ENCODE measurements around the gene KIF22. TPM values are rescaled to one million over a fixed set of nuclear protein-coding genes. Genes with fewer than 3 reads are reported as not detected.
"Not testable (repeated sequence)": the region's sequence is repeated elsewhere in the genome, so short reads cannot be mapped to it uniquely, and the experiment has no call there.

KIF22 gene
- total RNA-seq, 1 donor from 2014 or later = 40.7 TPM

DNA sequence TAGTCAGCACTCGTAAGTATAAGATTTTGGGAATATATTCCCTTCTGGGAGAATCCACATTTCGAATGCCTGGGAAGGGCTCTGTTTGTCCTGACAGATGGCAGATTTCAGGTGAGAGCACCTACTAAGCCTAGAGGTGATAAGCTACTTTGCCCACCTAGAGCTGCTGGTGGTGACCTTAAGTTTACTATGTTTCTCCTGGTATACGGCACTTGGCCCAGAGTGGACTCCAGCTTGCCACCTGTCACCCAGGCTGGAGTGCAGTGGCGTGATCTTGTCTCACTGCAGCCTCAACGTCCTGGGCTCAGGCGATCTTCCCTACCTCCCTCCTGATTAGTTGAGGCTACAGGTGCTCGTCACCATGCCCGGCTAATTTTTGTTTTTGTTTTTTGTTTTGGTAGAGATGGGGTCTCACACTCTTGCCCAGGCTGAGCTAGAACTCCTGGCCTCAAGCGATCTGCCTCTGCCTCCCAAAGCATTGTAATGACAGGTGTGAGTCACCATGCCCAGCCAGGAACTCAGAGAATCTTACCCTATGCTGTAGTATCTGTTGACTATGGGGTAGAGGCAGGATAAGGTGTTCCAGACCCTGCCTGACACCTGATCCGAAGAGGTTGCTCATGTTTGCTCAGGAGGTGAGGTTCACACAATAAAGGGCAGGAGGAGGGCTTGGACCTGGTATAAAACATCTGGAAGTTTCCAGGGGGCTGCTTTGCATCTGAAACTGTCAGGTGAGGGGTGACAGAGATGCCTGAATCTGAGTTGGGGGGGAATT lies 12.8 kb upstream of the KIF22 start, which contains the start of gene ZG16:
ZG16 (plus strand) TSS at position 681 of the 775 bp plus-strand sequence. CDS start 1,011 bp downstream, outside the sequence.
- H3K27ac Mint-ChIP-seq (ENCODE audit: unreplicated experiment) = no peak within 1 kb of the TSS
- no peaks in the 10 kb centered on the region for H3K9me3 Mint-ChIP-seq (ENCODE audit: unreplicated experiment)
- TF ChIP-seq, protein P1, sequence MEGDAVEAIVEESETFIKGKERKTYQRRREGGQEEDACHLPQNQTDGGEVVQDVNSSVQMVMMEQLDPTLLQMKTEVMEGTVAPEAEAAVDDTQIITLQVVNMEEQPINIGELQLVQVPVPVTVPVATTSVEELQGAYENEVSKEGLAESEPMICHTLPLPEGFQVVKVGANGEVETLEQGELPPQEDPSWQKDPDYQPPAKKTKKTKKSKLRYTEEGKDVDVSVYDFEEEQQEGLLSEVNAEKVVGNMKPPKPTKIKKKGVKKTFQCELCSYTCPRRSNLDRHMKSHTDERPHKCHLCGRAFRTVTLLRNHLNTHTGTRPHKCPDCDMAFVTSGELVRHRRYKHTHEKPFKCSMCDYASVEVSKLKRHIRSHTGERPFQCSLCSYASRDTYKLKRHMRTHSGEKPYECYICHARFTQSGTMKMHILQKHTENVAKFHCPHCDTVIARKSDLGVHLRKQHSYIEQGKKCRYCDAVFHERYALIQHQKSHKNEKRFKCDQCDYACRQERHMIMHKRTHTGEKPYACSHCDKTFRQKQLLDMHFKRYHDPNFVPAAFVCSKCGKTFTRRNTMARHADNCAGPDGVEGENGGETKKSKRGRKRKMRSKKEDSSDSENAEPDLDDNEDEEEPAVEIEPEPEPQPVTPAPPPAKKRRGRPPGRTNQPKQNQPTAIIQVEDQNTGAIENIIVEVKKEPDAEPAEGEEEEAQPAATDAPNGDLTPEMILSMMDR (IDR thresholded peaks at IDR 0.05; ENCODE audit: unreplicated experiment) = no peak
- no peak for DNase-seq (ENCODE audit: low spot score)
- no peaks in the 10 kb centered on the region for H3K36me3 Mint-ChIP-seq (ENCODE audit: low read depth, unreplicated experiment)
- no peaks in the 10 kb centered on the region for H3K27me3 Mint-ChIP-seq (ENCODE audit: unreplicated experiment)
- H3K4me1 Mint-ChIP-seq (ENCODE audit: unreplicated experiment) = no peaks in the 10 kb centered on the region
- no peak within 1 kb of the TSS for H3K4me3 Mint-ChIP-seq (ENCODE audit: unreplicated experiment)

DNA sequence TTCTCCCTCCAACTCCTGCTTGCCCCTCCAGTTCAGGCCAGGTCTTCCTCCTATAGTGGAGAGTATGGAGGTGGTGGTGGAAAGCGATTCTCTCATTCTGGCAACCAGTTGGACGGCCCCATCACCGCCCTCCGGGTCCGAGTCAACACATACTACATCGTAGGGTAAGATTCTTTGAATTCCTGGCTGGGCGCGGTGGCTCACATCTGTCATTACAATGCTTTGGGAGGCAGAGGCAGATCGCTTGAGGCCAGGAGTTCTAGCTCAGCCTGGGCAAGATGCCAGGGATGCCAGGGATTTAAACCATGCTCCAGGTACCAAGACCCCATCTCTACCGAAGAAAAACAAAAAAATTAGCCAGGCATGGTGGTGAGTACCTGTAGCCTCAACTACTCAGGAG lies 11.1 kb upstream of the KIF22 start:
- H3K27me3 Mint-ChIP-seq (ENCODE audit: unreplicated experiment) = peaks cover 3% of the 10 kb centered on the region
- no peak overlapping the region for H3K27ac Mint-ChIP-seq (ENCODE audit: unreplicated experiment)
- no peaks in the 10 kb centered on the region for H3K4me1 Mint-ChIP-seq (ENCODE audit: unreplicated experiment)
- no peak overlapping the region for H3K4me3 Mint-ChIP-seq (ENCODE audit: unreplicated experiment)
- no peaks in the 10 kb centered on the region for H3K36me3 Mint-ChIP-seq (ENCODE audit: low read depth, unreplicated experiment)
- DNase-seq (ENCODE audit: low spot score) = no peak
- TF ChIP-seq, protein P1 (IDR thresholded peaks at IDR 0.05; ENCODE audit: unreplicated experiment) = no peak
- H3K9me3 Mint-ChIP-seq (ENCODE audit: unreplicated experiment) = no peaks in the 10 kb centered on the region

DNA sequence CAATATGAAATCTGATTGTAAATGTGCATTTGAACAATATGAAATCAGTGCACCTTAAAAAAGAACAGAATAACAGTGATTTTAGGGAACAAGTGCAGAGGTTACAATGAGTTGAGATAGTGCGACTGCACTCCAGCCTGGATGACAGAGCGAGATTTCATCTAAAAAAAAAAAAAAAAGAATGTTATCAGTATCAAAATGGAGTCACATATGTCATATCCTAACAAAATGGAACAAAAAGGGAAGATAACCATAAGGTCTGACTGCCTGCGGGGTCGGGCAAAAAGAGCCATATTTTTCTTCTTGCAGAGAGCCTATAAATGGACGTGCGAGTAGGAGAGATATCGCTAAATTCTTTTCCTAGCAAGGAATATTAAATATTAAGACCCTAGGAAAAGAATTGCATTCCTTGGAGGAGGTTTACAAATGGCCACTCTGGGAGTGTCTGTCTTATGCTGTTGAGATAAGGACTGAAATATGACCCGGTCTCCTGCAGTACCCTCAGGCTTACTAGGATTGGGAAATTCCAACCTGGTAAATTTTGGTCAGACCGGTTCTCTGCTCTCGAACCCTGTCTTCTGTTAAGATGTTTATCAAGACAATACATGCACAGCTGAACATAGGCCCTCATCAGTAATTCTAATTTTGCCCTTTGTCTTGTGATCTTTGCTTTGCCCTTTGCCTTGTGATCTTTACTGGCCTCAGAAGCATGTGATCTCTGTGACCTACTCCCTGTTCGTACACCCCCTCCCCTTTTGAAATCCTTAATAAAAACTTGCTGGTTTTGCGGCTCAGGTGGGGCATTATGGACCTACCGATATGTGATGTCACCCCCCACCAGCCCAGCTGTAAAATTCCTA lies 7.2 kb upstream of the KIF22 start:
- not testable (repeated sequence) for H3K9me3 Mint-ChIP-seq (ENCODE audit: unreplicated experiment); H3K27ac Mint-ChIP-seq (ENCODE audit: unreplicated experiment); H3K36me3 Mint-ChIP-seq (ENCODE audit: low read depth, unreplicated experiment); H3K4me1 Mint-ChIP-seq (ENCODE audit: unreplicated experiment); H3K4me3 Mint-ChIP-seq (ENCODE audit: unreplicated experiment); H3K27me3 Mint-ChIP-seq (ENCODE audit: unreplicated experiment); DNase-seq (ENCODE audit: low spot score)

DNA sequence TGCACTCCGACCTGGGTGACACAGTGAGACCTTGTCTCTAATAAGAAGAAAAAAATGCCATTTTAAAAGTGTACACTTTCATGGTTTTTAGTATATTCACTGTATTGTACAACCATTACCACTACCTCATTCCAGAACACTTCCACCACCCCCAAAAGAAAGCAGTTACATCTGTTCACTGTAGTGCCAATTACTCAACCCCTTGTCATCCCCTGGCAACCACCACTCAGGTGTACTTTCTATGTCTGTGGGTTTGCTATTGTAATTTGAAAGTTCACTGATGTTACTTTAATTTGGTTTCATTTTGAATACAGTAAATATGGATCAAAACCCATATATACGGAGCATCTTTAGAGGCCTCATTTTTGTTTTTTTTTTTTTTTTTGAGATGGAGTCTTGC lies 6.4 kb upstream of the KIF22 start:
- H3K4me1 Mint-ChIP-seq (ENCODE audit: unreplicated experiment) = no peaks in the 10 kb centered on the region
- no peak overlapping the region for H3K4me3 Mint-ChIP-seq (ENCODE audit: unreplicated experiment)
- no peak overlapping the region for H3K27ac Mint-ChIP-seq (ENCODE audit: unreplicated experiment)
- peaks cover 3% of the 10 kb centered on the region for H3K27me3 Mint-ChIP-seq (ENCODE audit: unreplicated experiment)
- no peak for DNase-seq (ENCODE audit: low spot score)
- no peaks in the 10 kb centered on the region for H3K9me3 Mint-ChIP-seq (ENCODE audit: unreplicated experiment)
- no peaks in the 10 kb centered on the region for H3K36me3 Mint-ChIP-seq (ENCODE audit: low read depth, unreplicated experiment)
- TF ChIP-seq, protein P1 (IDR thresholded peaks at IDR 0.05; ENCODE audit: unreplicated experiment) = no peak

DNA sequence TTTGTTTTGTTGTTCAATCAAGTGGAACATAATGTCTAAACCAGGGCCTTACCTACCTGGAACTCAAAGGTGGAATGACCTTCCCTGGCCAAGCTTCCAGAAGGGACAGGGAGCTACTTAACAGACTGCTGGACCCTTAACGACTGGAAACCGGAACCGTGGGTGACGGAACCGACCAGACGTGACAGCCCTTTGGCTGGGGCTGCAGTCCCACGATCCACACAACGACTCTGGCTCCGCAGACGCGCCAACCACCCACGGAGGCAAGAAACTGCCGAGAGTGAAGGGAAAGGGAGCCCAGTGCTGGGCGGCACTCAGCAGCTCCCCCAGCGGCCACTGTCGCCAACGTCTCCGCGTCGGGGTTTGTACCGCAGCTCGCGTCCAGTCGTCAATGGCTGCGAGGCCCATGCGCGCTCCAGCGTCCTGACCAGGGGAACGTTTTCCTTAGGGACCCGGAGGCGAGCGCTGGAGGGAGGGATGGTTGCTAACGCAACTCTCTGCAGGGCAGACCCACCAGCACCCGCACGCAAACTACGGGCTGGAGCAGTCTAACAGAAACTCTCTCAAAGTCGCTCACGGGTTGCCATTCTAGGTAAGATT lies 5.5 kb upstream of the KIF22 start:
- H3K36me3 Mint-ChIP-seq (ENCODE audit: low read depth, unreplicated experiment) = no peaks in the 10 kb centered on the region
- H3K27me3 Mint-ChIP-seq (ENCODE audit: unreplicated experiment) = peaks cover 5% of the 10 kb centered on the region
- TF ChIP-seq, protein P1 (IDR thresholded peaks at IDR 0.05; ENCODE audit: unreplicated experiment) = peak; percentile 79
- no peak overlapping the region for H3K27ac Mint-ChIP-seq (ENCODE audit: unreplicated experiment)
- no peaks in the 10 kb centered on the region for H3K9me3 Mint-ChIP-seq (ENCODE audit: unreplicated experiment)
- H3K4me1 Mint-ChIP-seq (ENCODE audit: unreplicated experiment) = no peaks in the 10 kb centered on the region
- peak overlapping the region; percentile 51 for H3K4me3 Mint-ChIP-seq (ENCODE audit: unreplicated experiment)
- peak; percentile 88 for DNase-seq (ENCODE audit: low spot score)

DNA sequence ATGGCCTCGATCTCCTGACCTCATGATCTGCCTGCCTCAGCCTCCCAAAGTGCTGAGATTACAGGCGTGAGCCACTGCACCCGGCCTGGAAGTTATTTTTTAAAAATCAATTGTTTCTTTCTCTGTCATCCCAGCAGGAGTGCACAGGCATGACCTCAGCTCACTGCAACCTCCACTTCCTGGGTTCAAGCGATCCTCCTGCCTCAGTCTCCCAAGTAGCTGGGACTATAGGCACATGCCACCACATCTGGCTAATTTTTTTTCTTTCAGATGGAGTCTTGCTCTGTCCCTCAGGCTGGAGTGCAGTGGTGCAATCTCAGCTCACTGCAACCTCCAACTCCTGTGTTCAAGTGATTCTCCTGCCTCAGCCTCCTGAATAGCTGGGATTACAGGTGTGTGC lies 3.4 kb upstream of the KIF22 start:
- not testable (repeated sequence) for H3K27ac Mint-ChIP-seq (ENCODE audit: unreplicated experiment); H3K4me1 Mint-ChIP-seq (ENCODE audit: unreplicated experiment); H3K9me3 Mint-ChIP-seq (ENCODE audit: unreplicated experiment); H3K4me3 Mint-ChIP-seq (ENCODE audit: unreplicated experiment); DNase-seq (ENCODE audit: low spot score); H3K27me3 Mint-ChIP-seq (ENCODE audit: unreplicated experiment); H3K36me3 Mint-ChIP-seq (ENCODE audit: low read depth, unreplicated experiment)
